ENCODE measurements around the gene SHTN1.
A peak's percentile ranks its signal among the peaks of the same experiment; 100 is the strongest.

SHTN1 gene

GRCh38 chr10:116997015-116997414 lies 8.0 kb downstream of the SHTN1 start:
- no peak for DNase-seq (ENCODE audit: low read depth in 1 of 2, low spot score in 1 of 2)
- no peak for TF ChIP-seq JUND (IDR thresholded peaks at IDR 0.05; ENCODE audit: low read depth)
- in situ Hi-C loops (cut with HindIII; ENCODE audit: low pct_unique_long_range_greater_than_20kb, low sequenced_read_pairs) = no loop called here

GRCh38 chr10:116995648-116996047 lies 9.3 kb downstream of the SHTN1 start:
- DNase-seq (ENCODE audit: low read depth in 1 of 2, low spot score in 1 of 2) = no peak
- in situ Hi-C loops (cut with HindIII; ENCODE audit: low pct_unique_long_range_greater_than_20kb, low sequenced_read_pairs) = no loop called here
- no peak for TF ChIP-seq JUND (IDR thresholded peaks at IDR 0.05; ENCODE audit: low read depth)

GRCh38 chr10:116994113-116994890 lies 10.7 kb downstream of the SHTN1 start:
- no peak for DNase-seq (ENCODE audit: low read depth in 1 of 2, low spot score in 1 of 2)
- TF ChIP-seq JUND (IDR thresholded peaks at IDR 0.05; ENCODE audit: low read depth) = no peak
- in situ Hi-C loops (cut with HindIII; ENCODE audit: low pct_unique_long_range_greater_than_20kb, low sequenced_read_pairs) = no loop called here

GRCh38 chr10:116993610-116994009 lies 11.4 kb downstream of the SHTN1 start:
- no peak for DNase-seq (ENCODE audit: low read depth in 1 of 2, low spot score in 1 of 2)
- in situ Hi-C loops (cut with HindIII; ENCODE audit: low pct_unique_long_range_greater_than_20kb, low sequenced_read_pairs) = no loop called here
- no peak for TF ChIP-seq JUND (IDR thresholded peaks at IDR 0.05; ENCODE audit: low read depth)

- in situ Hi-C loops (cut with HindIII; ENCODE audit: low pct_unique_long_range_greater_than_20kb, low sequenced_read_pairs) = no loop called here
- no peak for DNase-seq (ENCODE audit: low read depth in 1 of 2, low spot score in 1 of 2)
- no peak for TF ChIP-seq JUND (IDR thresholded peaks at IDR 0.05; ENCODE audit: low read depth)
Observed at GRCh38 chr10:116992183-116992582, 12.8 kb downstream of the SHTN1 start.

GRCh38 chr10:116990276-116990800 lies 14.6 kb downstream of the SHTN1 start:
- peak in 1 of 2 experiments; percentile 57 for DNase-seq (ENCODE audit: low read depth in 1 of 2, low spot score in 1 of 2)
- no peak for TF ChIP-seq JUND (IDR thresholded peaks at IDR 0.05; ENCODE audit: low read depth)
- in situ Hi-C loops (cut with HindIII; ENCODE audit: low pct_unique_long_range_greater_than_20kb, low sequenced_read_pairs) = no loop called here

GRCh38 chr10:116989439-116989838 lies 15.5 kb downstream of the SHTN1 start:
- in situ Hi-C loops (cut with HindIII; ENCODE audit: low pct_unique_long_range_greater_than_20kb, low sequenced_read_pairs) = no loop called here
- TF ChIP-seq JUND (IDR thresholded peaks at IDR 0.05; ENCODE audit: low read depth) = no peak
- DNase-seq (ENCODE audit: low read depth in 1 of 2, low spot score in 1 of 2) = no peak

- in situ Hi-C loops (cut with HindIII; ENCODE audit: low pct_unique_long_range_greater_than_20kb, low sequenced_read_pairs) = no loop called here
- DNase-seq (ENCODE audit: low read depth in 1 of 2, low spot score in 1 of 2) = no peak
Observed at GRCh38 chr10:116988311-116988710, 16.7 kb downstream of the SHTN1 start.

GRCh38 chr10:116985611-116986010 lies 19.4 kb downstream of the SHTN1 start:
- DNase-seq (ENCODE audit: low read depth in 1 of 2, low spot score in 1 of 2) = no peak
- no peak for TF ChIP-seq JUND (IDR thresholded peaks at IDR 0.05; ENCODE audit: low read depth)

More at GRCh38 chr10:116988311-116988710, 16.7 kb downstream of the SHTN1 start:
- TF ChIP-seq JUND (IDR thresholded peaks at IDR 0.05; ENCODE audit: low read depth) = no peak

GRCh38 chr10:116984202-116984990 lies 20.6 kb downstream of the SHTN1 start:
- in situ Hi-C loops (cut with HindIII; ENCODE audit: low pct_unique_long_range_greater_than_20kb, low sequenced_read_pairs) = no loop called here
- no peak for DNase-seq (ENCODE audit: low read depth in 1 of 2, low spot score in 1 of 2)
- no peak for TF ChIP-seq JUND (IDR thresholded peaks at IDR 0.05; ENCODE audit: low read depth)

More at GRCh38 chr10:116985611-116986010, 19.4 kb downstream of the SHTN1 start:
- in situ Hi-C loops (cut with HindIII; ENCODE audit: low pct_unique_long_range_greater_than_20kb, low sequenced_read_pairs) = no loop called here

- no peak for TF ChIP-seq JUND (IDR thresholded peaks at IDR 0.05; ENCODE audit: low read depth)
- no peak for DNase-seq (ENCODE audit: low read depth in 1 of 2, low spot score in 1 of 2)
- in situ Hi-C loops (cut with HindIII; ENCODE audit: low pct_unique_long_range_greater_than_20kb, low sequenced_read_pairs) = no loop called here
Observed at GRCh38 chr10:116980041-116980440, 24.9 kb downstream of the SHTN1 start.

GRCh38 chr10:116978901-116979300 lies 26.1 kb downstream of the SHTN1 start:
- in situ Hi-C loops (cut with HindIII; ENCODE audit: low pct_unique_long_range_greater_than_20kb, low sequenced_read_pairs) = no loop called here
- no peak for DNase-seq (ENCODE audit: low read depth in 1 of 2, low spot score in 1 of 2)
- no peak for TF ChIP-seq JUND (IDR thresholded peaks at IDR 0.05; ENCODE audit: low read depth)

- no peak for DNase-seq (ENCODE audit: low read depth in 1 of 2, low spot score in 1 of 2)
- in situ Hi-C loops (cut with HindIII; ENCODE audit: low pct_unique_long_range_greater_than_20kb, low sequenced_read_pairs) = no loop called here
- no peak for TF ChIP-seq JUND (IDR thresholded peaks at IDR 0.05; ENCODE audit: low read depth)
Observed at GRCh38 chr10:116974456-116975005, 30.5 kb downstream of the SHTN1 start.
